Stomach (tissue), 9 donors: ENCODE measurements around the gene CNTN1. TPM values are rescaled to one million over a fixed set of nuclear protein-coding genes. Genes with fewer than 3 reads are reported as not detected.

Source experiments
- DNase-seq, 2 donors: peaks; one replicate each; pipeline versions ENCODE4 v3.0.0 to v3.0.0-alpha.2; 2013 to 2019
- H3K27ac ChIP-seq, 5 donors: fragments of 200-600 bp in 4 of 5; sonication (generic) in 4 of 5; one replicate each; pipeline ENCODE4 v1.5.1; 2013 to 2019; ENCODE audit warnings: mild to moderate bottlenecking in 1 of 5, moderate library complexity in 1 of 5
- H3K27me3 ChIP-seq, 3 donors: fragments of 200-600 bp; sonication (generic); one replicate each; pipeline ENCODE4 v1.5.1; 2017 to 2019; ENCODE audit warnings: mixed run types in 1 of 3
- H3K36me3 ChIP-seq, 4 donors: fragments of 200-600 bp; sonication (generic); 1 replicate in 3 of 4; 2 replicates in 1 of 4; pipeline ENCODE4 v1.5.1; 2016 to 2019
- H3K4me1 ChIP-seq, 4 donors: fragments of 200-600 bp; sonication (generic); one replicate each; pipeline ENCODE4 v1.5.1; 2016 to 2019
- H3K4me3 ChIP-seq, 4 donors: fragments of 200-600 bp; sonication (generic) in 3 of 4; one replicate each; pipeline ENCODE4 v1.5.1; 2016 to 2019; ENCODE audit warnings: mild to moderate bottlenecking in 1 of 4
- H3K9me3 ChIP-seq, 4 donors: fragments of 200-600 bp; sonication (generic); one replicate each; pipeline ENCODE4 v1.5.1; 2016 to 2019
- EP300 ChIP-seq: sonication (generic); formaldehyde crosslinking; IDR thresholded peaks from one replicate; pipeline ENCODE4 v1.6.1; 2017; ENCODE audit warnings: antibody characterized with exemption
- POLR2A ChIP-seq, 4 donors: fragments of 450-650 bp; IDR thresholded peaks; one replicate each; pipeline ENCODE4 v1.6.1; 2016; ENCODE audit warnings: antibody characterized with exemption in 4 of 4, control low read depth in 2 of 4, mild to moderate bottlenecking in 1 of 4, moderate library complexity in 1 of 4
- POLR2AphosphoS5 ChIP-seq, 3 donors: sonication (generic); formaldehyde crosslinking; IDR thresholded peaks; one replicate each; pipeline ENCODE4 v1.6.1; 2016; ENCODE audit warnings: antibody characterized with exemption in 3 of 3
- WGBS, 5 donors: extraction: QIAGEN DNeasy Blood & Tissue Kit in 3 of 5; methylation state at CpG; one replicate each; pipeline versions ENCODE4 v1.1.5 to v1.1.7; 2013 to 2018; 5-methylcytosine and 5-hydroxymethylcytosine counted together
- intact Hi-C: fragments of 100-400 bp; cut with DNase I; formaldehyde crosslinking; loops from one replicate; pipeline ENCODE4 v1.15.1; 2023; ENCODE audit warnings: low total_unique reads
- polyA plus RNA-seq, 3 donors: library from polyadenylated mRNA; stranded (reverse); fragments of 200-250 nt; gene quantifications; one replicate each; pipeline ENCODE4 v1.2.3, GENCODE V29; 2013
- total RNA-seq, 5 donors: library from RNA; depleted of rRNA; stranded (reverse); fragments of >200 nt; gene quantifications; one replicate each; pipeline versions ENCODE4 v1.1.0 to v1.2.3, GENCODE V29; 2014 to 2016
- TF ChIP-seq, protein P1 (sequence below), 7 experiments: fragments of 450-650 bp in 4 of 7; fragments of 200-600 bp in 3 of 7; sonication (generic) in 3 of 7; IDR thresholded peaks; one replicate each; pipeline ENCODE4 v1.5.1; 2016 to 2019; ENCODE audit warnings: antibody characterized with exemption in 7 of 7, control low read depth in 2 of 7, mild to moderate bottlenecking in 1 of 7
- donor health status: healthy with polysubstance abuse.
- donor health status: Bipolar disorder and iron deficiency.
- donor health status: healthy.

Gene CNTN1
- total and polyA plus RNA-seq, 8 donors, result 0.68 to 68.3 (median 7.1) TPM

DNA sequence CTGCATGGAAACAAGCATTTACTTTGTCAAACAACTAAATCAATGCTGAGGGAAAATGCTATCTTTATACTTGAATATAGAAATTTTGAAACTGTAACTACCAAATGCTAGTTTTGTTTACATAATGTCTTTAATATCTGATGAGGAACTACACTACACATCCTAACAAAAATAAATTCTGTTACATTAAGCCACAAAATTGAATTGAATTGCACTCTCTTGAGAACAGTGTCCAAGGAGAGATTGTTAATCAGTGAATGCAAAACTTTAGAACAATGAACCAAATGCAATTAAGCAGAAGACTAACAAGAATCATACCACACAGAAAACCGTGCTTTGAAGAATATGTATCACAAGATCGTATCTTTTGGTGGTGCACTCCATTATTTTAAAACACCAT is 141.6 kb downstream of the CNTN1 start:
- no peak for DNase-seq
- Histone ChIP-seq H3K4me3 (no peak overlapping the region), H3K4me1 (no peaks in the 10 kb centered on the region), H3K27me3 (no peaks in the 10 kb centered on the region), H3K36me3 (no peaks in the 10 kb centered on the region), H3K27ac (no peak overlapping the region), H3K9me3 (peaks cover 0 to 11% (median 0%) of the 10 kb centered on the region in 4 donors)
- TF ChIP-seq, protein P1, sequence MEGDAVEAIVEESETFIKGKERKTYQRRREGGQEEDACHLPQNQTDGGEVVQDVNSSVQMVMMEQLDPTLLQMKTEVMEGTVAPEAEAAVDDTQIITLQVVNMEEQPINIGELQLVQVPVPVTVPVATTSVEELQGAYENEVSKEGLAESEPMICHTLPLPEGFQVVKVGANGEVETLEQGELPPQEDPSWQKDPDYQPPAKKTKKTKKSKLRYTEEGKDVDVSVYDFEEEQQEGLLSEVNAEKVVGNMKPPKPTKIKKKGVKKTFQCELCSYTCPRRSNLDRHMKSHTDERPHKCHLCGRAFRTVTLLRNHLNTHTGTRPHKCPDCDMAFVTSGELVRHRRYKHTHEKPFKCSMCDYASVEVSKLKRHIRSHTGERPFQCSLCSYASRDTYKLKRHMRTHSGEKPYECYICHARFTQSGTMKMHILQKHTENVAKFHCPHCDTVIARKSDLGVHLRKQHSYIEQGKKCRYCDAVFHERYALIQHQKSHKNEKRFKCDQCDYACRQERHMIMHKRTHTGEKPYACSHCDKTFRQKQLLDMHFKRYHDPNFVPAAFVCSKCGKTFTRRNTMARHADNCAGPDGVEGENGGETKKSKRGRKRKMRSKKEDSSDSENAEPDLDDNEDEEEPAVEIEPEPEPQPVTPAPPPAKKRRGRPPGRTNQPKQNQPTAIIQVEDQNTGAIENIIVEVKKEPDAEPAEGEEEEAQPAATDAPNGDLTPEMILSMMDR (IDR thresholded peaks at IDR 0.05), result no peak
- TF ChIP-seq POLR2A (IDR thresholded peaks at IDR 0.05) (no peak), POLR2AphosphoS5 (IDR thresholded peaks at IDR 0.05) (no peak), EP300 (no peak)
- WGBS, 5 donors, result 77 to 85% (median 84%) methylated on average over 2 of the region's 2 CpGs
- intact Hi-C loops, result no loop called here

DNA sequence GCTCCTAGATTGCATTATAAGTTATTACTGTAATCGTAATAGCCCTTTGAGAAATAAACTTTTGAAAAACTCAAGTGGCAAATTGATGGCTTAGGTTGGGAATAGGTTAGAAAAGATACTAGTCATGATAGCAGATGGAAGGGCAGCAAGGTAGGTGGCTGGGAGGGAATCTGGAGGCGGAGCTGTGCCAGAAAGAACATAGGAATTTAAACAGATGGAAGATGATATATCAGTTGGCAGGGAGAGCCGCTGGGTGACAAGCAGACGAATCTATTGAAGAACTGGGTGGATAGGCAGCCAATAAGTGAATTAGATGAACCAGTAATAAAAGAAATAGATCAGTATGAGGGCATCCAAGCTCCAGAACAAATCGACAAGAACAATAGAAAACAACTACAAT is 142.1 kb downstream of the CNTN1 start:
- no peak for TF ChIP-seq POLR2A (IDR thresholded peaks at IDR 0.05)
- TF ChIP-seq, protein P1 (IDR thresholded peaks at IDR 0.05), result no peak
- TF ChIP-seq POLR2AphosphoS5 (IDR thresholded peaks at IDR 0.05), result no peak
- no peak for TF ChIP-seq EP300
- no peak overlapping the region for H3K27ac ChIP-seq
- H3K4me3 ChIP-seq, result no peak overlapping the region
- H3K9me3 ChIP-seq, result peaks cover 0 to 11% (median 0%) of the 10 kb centered on the region in 4 donors
- no peak for DNase-seq
- H3K27me3 ChIP-seq, result no peaks in the 10 kb centered on the region
- H3K4me1 ChIP-seq, result no peaks in the 10 kb centered on the region
- intact Hi-C loops, result no loop called here
- H3K36me3 ChIP-seq, result no peaks in the 10 kb centered on the region
- WGBS, 5 donors, result 70 to 79% (median 74%) methylated on average over 5 of the region's 5 CpGs

DNA sequence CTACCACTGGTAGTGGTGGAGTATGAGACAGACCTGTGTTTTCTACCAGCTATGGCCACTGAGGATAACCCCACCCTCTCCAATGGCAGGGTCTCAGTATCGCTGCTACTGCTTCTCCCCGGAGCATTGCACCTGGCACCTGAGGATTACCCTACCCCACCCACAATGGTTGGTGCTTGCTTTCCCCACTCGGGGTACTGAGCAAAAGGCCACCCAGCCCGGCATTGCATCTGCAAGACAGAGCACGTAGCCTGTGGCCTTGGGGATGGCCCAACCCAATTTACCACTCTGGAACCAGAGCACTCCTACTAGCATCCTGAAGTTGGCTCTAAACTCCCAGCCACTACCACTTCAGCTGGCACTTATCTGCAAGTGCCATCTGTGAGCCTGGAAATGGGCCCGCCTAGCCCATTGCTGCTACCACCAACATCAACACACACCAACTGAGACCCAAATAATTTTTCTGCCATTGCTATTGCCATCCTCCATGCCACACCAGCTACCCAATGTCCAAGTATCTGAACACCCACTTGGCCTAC is 145.7 kb downstream of the CNTN1 start:
- Histone ChIP-seq H3K4me3 (no peak overlapping the region), H3K9me3 (peaks cover 0 to 11% (median 0%) of the 10 kb centered on the region in 4 donors), H3K27me3 (no peaks in the 10 kb centered on the region), H3K4me1 (no peaks in the 10 kb centered on the region), H3K27ac (no peak overlapping the region), H3K36me3 (no peaks in the 10 kb centered on the region)
- 89 to 100% (median 94%) methylated on average over 2 to 6 of the region's 6 CpGs for WGBS, 5 donors
- intact Hi-C loops, result no loop called here
- no peak for TF ChIP-seq EP300
- no peak for TF ChIP-seq POLR2AphosphoS5 (IDR thresholded peaks at IDR 0.05)
- TF ChIP-seq, protein P1 (IDR thresholded peaks at IDR 0.05), result no peak
- TF ChIP-seq POLR2A (IDR thresholded peaks at IDR 0.05), result no peak
- no peak for DNase-seq

DNA sequence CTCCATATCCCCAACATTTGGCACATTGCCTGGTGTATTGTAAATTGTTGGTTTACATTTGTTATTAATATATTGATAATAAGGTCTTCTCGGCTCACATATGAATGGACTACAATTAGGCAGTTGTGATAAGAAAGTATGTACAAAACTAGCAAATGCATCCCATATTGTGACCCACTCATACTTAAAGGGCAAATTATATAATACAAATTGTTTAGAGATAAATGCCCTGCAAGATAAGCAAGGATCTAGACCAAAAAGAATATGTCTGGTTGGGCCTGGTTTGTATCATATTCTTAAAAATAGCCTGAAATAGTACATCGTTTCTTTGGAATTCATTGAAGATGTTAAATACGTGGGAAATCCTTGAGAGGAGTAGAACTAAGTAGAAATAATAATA is 151.3 kb downstream of the CNTN1 start:
- Histone ChIP-seq H3K4me3 (no peak overlapping the region), H3K4me1 (no peaks in the 10 kb centered on the region), H3K27ac (no peak overlapping the region), H3K36me3 (no peaks in the 10 kb centered on the region), H3K27me3 (no peaks in the 10 kb centered on the region), H3K9me3 (no peaks in the 10 kb centered on the region)
- TF ChIP-seq, protein P1 (IDR thresholded peaks at IDR 0.05), result no peak
- TF ChIP-seq POLR2A (IDR thresholded peaks at IDR 0.05), result no peak
- no peak for TF ChIP-seq EP300
- TF ChIP-seq POLR2AphosphoS5 (IDR thresholded peaks at IDR 0.05), result no peak
- WGBS, 5 donors, result 57 to 66% (median 62%) methylated on average over 3 of the region's 3 CpGs
- intact Hi-C loops, result no loop called here
- DNase-seq, result peak in 1 of 2 donors; percentile 6
